Stomach (tissue), 9 donors: ENCODE measurements around the gene BTBD9. TPM values are rescaled to one million over a fixed set of nuclear protein-coding genes. Genes with fewer than 3 reads are reported as not detected.

Source experiments
- DNase-seq, 2 donors: peaks; one replicate each; pipeline versions ENCODE4 v3.0.0 to v3.0.0-alpha.2; 2013 to 2019
- H3K27ac ChIP-seq, 5 donors: fragments of 200-600 bp in 4 of 5; sonication (generic) in 4 of 5; one replicate each; pipeline ENCODE4 v1.5.1; 2013 to 2019; ENCODE audit warnings: mild to moderate bottlenecking in 1 of 5, moderate library complexity in 1 of 5
- H3K27me3 ChIP-seq, 3 donors: fragments of 200-600 bp; sonication (generic); one replicate each; pipeline ENCODE4 v1.5.1; 2017 to 2019; ENCODE audit warnings: mixed run types in 1 of 3
- H3K36me3 ChIP-seq, 4 donors: fragments of 200-600 bp; sonication (generic); 1 replicate in 3 of 4; 2 replicates in 1 of 4; pipeline ENCODE4 v1.5.1; 2016 to 2019
- H3K4me1 ChIP-seq, 4 donors: fragments of 200-600 bp; sonication (generic); one replicate each; pipeline ENCODE4 v1.5.1; 2016 to 2019
- H3K4me3 ChIP-seq, 4 donors: fragments of 200-600 bp; sonication (generic) in 3 of 4; one replicate each; pipeline ENCODE4 v1.5.1; 2016 to 2019; ENCODE audit warnings: mild to moderate bottlenecking in 1 of 4
- H3K9me3 ChIP-seq, 4 donors: fragments of 200-600 bp; sonication (generic); one replicate each; pipeline ENCODE4 v1.5.1; 2016 to 2019
- CTCF ChIP-seq, 7 experiments: fragments of 450-650 bp in 4 of 7; fragments of 200-600 bp in 3 of 7; sonication (generic) in 3 of 7; IDR thresholded peaks; one replicate each; pipeline ENCODE4 v1.5.1; 2016 to 2019; ENCODE audit warnings: antibody characterized with exemption in 7 of 7, control low read depth in 2 of 7, mild to moderate bottlenecking in 1 of 7
- EP300 ChIP-seq: sonication (generic); formaldehyde crosslinking; IDR thresholded peaks from one replicate; pipeline ENCODE4 v1.6.1; 2017; ENCODE audit warnings: antibody characterized with exemption
- POLR2A ChIP-seq, 4 donors: fragments of 450-650 bp; IDR thresholded peaks; one replicate each; pipeline ENCODE4 v1.6.1; 2016; ENCODE audit warnings: antibody characterized with exemption in 4 of 4, control low read depth in 2 of 4, mild to moderate bottlenecking in 1 of 4, moderate library complexity in 1 of 4
- POLR2AphosphoS5 ChIP-seq, 3 donors: sonication (generic); formaldehyde crosslinking; IDR thresholded peaks; one replicate each; pipeline ENCODE4 v1.6.1; 2016; ENCODE audit warnings: antibody characterized with exemption in 3 of 3
- WGBS, 5 donors: extraction: QIAGEN DNeasy Blood & Tissue Kit in 3 of 5; methylation state at CpG; one replicate each; pipeline versions ENCODE4 v1.1.5 to v1.1.7; 2013 to 2018; 5-methylcytosine and 5-hydroxymethylcytosine counted together
- intact Hi-C: fragments of 100-400 bp; cut with DNase I; formaldehyde crosslinking; loops from one replicate; pipeline ENCODE4 v1.15.1; 2023; ENCODE audit warnings: low total_unique reads
- polyA plus RNA-seq, 3 donors: library from polyadenylated mRNA; stranded (reverse); fragments of 200-250 nt; gene quantifications; one replicate each; pipeline ENCODE4 v1.2.3, GENCODE V29; 2013
- total RNA-seq, 5 donors: library from RNA; depleted of rRNA; stranded (reverse); fragments of >200 nt; gene quantifications; one replicate each; pipeline versions ENCODE4 v1.1.0 to v1.2.3, GENCODE V29; 2014 to 2016
- donor health status: healthy with polysubstance abuse.
- donor health status: Bipolar disorder and iron deficiency.
- donor health status: healthy.

The BTBD9 gene
- total and polyA plus RNA-seq, 8 donors, result 1.4 to 90.2 (median 6.8) TPM

- no peak for TF ChIP-seq POLR2AphosphoS5 (IDR thresholded peaks at IDR 0.05)
- TF ChIP-seq POLR2A (IDR thresholded peaks at IDR 0.05), result no peak
- TF ChIP-seq CTCF (IDR thresholded peaks at IDR 0.05), result no peak
- no peaks in the 10 kb centered on the region for H3K9me3 ChIP-seq
- no peak for DNase-seq
- no peaks in the 10 kb centered on the region for H3K27me3 ChIP-seq
- H3K27ac ChIP-seq, result no peak overlapping the region
- WGBS, 5 donors, result 84 to 93% (median 85%) methylated on average over 9 to 13 of the region's 13 CpGs
- intact Hi-C loops, result no loop called here
- no peak overlapping the region for H3K4me3 ChIP-seq
- H3K4me1 ChIP-seq, result peaks cover 0 to 20% (median 6%) of the 10 kb centered on the region in 4 donors
- peaks cover 0 to 30% (median 16%) of the 10 kb centered on the region in 4 donors for H3K36me3 ChIP-seq
Observed at GRCh38 chr6:38171997-38172738, 467.6 kb downstream of the BTBD9 start.

- Histone ChIP-seq H3K36me3 (peaks cover 0 to 28% (median 16%) of the 10 kb centered on the region in 4 donors), H3K9me3 (no peaks in the 10 kb centered on the region), H3K4me1 (peaks cover 0 to 15% (median 3%) of the 10 kb centered on the region in 4 donors), H3K27ac (no peak overlapping the region), H3K27me3 (no peaks in the 10 kb centered on the region), H3K4me3 (no peak overlapping the region)
- DNase-seq, result no peak
- intact Hi-C loops, result no loop called here
- TF ChIP-seq POLR2AphosphoS5 (IDR thresholded peaks at IDR 0.05) (no peak), POLR2A (IDR thresholded peaks at IDR 0.05) (no peak), EP300 (no peak), CTCF (IDR thresholded peaks at IDR 0.05) (no peak)
- WGBS, 5 donors, result 67 to 78% (median 70%) methylated on average over 14 of the region's 14 CpGs
Observed at GRCh38 chr6:38170666-38171355, 468.9 kb downstream of the BTBD9 start.

- H3K27ac ChIP-seq, result no peak overlapping the region
- peak in 1 of 2 donors; percentile 62 for DNase-seq
- no peaks in the 10 kb centered on the region for H3K9me3 ChIP-seq
- H3K4me1 ChIP-seq, result peaks cover 0 to 15% (median 3%) of the 10 kb centered on the region in 4 donors
- H3K4me3 ChIP-seq, result no peak overlapping the region
- TF ChIP-seq POLR2A (IDR thresholded peaks at IDR 0.05) (no peak), POLR2AphosphoS5 (IDR thresholded peaks at IDR 0.05) (no peak), EP300 (no peak), CTCF (IDR thresholded peaks at IDR 0.05) (no peak)
- intact Hi-C loops, result no loop called here
- peaks cover 0 to 21% (median 15%) of the 10 kb centered on the region in 4 donors for H3K36me3 ChIP-seq
- WGBS, 5 donors, result 47 to 63% (median 60%) methylated on average over 18 to 19 of the region's 19 CpGs
- no peaks in the 10 kb centered on the region for H3K27me3 ChIP-seq
Observed at GRCh38 chr6:38169977-38170526, 469.7 kb downstream of the BTBD9 start.

GRCh38 chr6:38169221-38169976, 470.3 kb downstream of the BTBD9 start:
- H3K4me1 ChIP-seq, result peaks cover 0 to 15% (median 3%) of the 10 kb centered on the region in 4 donors
- WGBS, 5 donors, result 81 to 83% (median 82%) methylated on average over 19 to 20 of the region's 20 CpGs
- H3K4me3 ChIP-seq, result no peak overlapping the region
- DNase-seq, result no peak
- no peak overlapping the region for H3K27ac ChIP-seq
- H3K9me3 ChIP-seq, result no peaks in the 10 kb centered on the region
- peaks cover 0 to 14% (median 10%) of the 10 kb centered on the region in 4 donors for H3K36me3 ChIP-seq
- TF ChIP-seq POLR2AphosphoS5 (IDR thresholded peaks at IDR 0.05), result no peak
- no peak for TF ChIP-seq POLR2A (IDR thresholded peaks at IDR 0.05)
- TF ChIP-seq CTCF (IDR thresholded peaks at IDR 0.05), result no peak
- TF ChIP-seq EP300, result no peak
- no peaks in the 10 kb centered on the region for H3K27me3 ChIP-seq
- intact Hi-C loops, result no loop called here
